ENCODE results near the gene RPS3A. TPM values are rescaled to one million over a fixed set of nuclear protein-coding genes. Genes with fewer than 3 reads are reported as not detected.

Gene RPS3A
- total and polyA plus RNA-seq, 2 of the 13 experiments (the other 11 are each of a cell fraction or from before 2014, with no cell fraction given): 3,332 to 3,626 TPM

- TF ChIP-seq E2F2 (CRISPR knock-in tag; IDR thresholded peaks at IDR 0.05; ENCODE audit: borderline replicate concordance): peak; percentile 56; the same call in 1 of the 2 replicates
- TF ChIP-seq ZNF10 (CRISPR knock-in tag; IDR thresholded peaks at IDR 0.05; ENCODE audit: borderline replicate concordance, low read depth): no peak
- TF ChIP-seq KLF12 (CRISPR knock-in tag; IDR thresholded peaks at IDR 0.05; ENCODE audit: borderline replicate concordance): peak; percentile 63; the same call in 1 of the 2 replicates
- 0 out of 2 replicates have a peak, but pooled peaks have one; percentile 11 for TF ChIP-seq NFYB (CRISPR knock-in tag; IDR thresholded peaks at IDR 0.05)
- peak; percentile 54; the same call in 1 of the 2 replicates for TF ChIP-seq ZNF432 (CRISPR knock-in tag; IDR thresholded peaks at IDR 0.05; ENCODE audit: borderline replicate concordance)
- TF ChIP-seq ZNF234 (CRISPR knock-in tag; conservative IDR thresholded peaks at IDR 0.05): no peak
- no peak for TF ChIP-seq HNRNPK (IDR thresholded peaks at IDR 0.05; ENCODE audit: low read depth, low read length, poor library complexity, severe bottlenecking)
- peak; percentile 99 for TF ChIP-seq CEBPB (IDR thresholded peaks at IDR 0.05; ENCODE audit: borderline replicate concordance, low read depth, low read length)
- 0 out of 2 replicates have a peak, but pooled peaks have one; percentile 17 for TF ChIP-seq DNMT3B (CRISPR knock-in tag; conservative IDR thresholded peaks at IDR 0.05)
- peak; percentile 69 for TF ChIP-seq HCFC1 (IDR thresholded peaks at IDR 0.05; ENCODE audit: low read depth, low read length)
- peak; percentile 98; the same call in 1 of the 2 replicates for TF ChIP-seq NRL (CRISPR knock-in tag; IDR thresholded peaks at IDR 0.05; ENCODE audit: borderline replicate concordance)
- TF ChIP-seq, protein P1, sequence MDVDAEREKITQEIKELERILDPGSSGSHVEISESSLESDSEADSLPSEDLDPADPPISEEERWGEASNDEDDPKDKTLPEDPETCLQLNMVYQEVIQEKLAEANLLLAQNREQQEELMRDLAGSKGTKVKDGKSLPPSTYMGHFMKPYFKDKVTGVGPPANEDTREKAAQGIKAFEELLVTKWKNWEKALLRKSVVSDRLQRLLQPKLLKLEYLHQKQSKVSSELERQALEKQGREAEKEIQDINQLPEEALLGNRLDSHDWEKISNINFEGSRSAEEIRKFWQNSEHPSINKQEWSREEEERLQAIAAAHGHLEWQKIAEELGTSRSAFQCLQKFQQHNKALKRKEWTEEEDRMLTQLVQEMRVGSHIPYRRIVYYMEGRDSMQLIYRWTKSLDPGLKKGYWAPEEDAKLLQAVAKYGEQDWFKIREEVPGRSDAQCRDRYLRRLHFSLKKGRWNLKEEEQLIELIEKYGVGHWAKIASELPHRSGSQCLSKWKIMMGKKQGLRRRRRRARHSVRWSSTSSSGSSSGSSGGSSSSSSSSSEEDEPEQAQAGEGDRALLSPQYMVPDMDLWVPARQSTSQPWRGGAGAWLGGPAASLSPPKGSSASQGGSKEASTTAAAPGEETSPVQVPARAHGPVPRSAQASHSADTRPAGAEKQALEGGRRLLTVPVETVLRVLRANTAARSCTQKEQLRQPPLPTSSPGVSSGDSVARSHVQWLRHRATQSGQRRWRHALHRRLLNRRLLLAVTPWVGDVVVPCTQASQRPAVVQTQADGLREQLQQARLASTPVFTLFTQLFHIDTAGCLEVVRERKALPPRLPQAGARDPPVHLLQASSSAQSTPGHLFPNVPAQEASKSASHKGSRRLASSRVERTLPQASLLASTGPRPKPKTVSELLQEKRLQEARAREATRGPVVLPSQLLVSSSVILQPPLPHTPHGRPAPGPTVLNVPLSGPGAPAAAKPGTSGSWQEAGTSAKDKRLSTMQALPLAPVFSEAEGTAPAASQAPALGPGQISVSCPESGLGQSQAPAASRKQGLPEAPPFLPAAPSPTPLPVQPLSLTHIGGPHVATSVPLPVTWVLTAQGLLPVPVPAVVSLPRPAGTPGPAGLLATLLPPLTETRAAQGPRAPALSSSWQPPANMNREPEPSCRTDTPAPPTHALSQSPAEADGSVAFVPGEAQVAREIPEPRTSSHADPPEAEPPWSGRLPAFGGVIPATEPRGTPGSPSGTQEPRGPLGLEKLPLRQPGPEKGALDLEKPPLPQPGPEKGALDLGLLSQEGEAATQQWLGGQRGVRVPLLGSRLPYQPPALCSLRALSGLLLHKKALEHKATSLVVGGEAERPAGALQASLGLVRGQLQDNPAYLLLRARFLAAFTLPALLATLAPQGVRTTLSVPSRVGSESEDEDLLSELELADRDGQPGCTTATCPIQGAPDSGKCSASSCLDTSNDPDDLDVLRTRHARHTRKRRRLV (CRISPR knock-in tag; IDR thresholded peaks at IDR 0.05): no peak; the same call in 1 of the 2 replicates
- TF ChIP-seq ZNF713 (CRISPR knock-in tag; IDR thresholded peaks at IDR 0.05): no peak
- TF ChIP-seq XBP1 (CRISPR knock-in tag; IDR thresholded peaks at IDR 0.05): peak; percentile 88; the same call in 1 of the 2 replicates
- TF ChIP-seq ZBTB7B (CRISPR knock-in tag; IDR thresholded peaks at IDR 0.05): no peak
- peak; percentile 68; the same call in 1 of the 2 replicates for TF ChIP-seq NR2F2 (IDR thresholded peaks at IDR 0.05; ENCODE audit: borderline replicate concordance, low read depth)
- TF ChIP-seq ELF3 (CRISPR knock-in tag; IDR thresholded peaks at IDR 0.05): peak; percentile 75
- peak; percentile 77 for TF ChIP-seq ZBTB2 (CRISPR knock-in tag; IDR thresholded peaks at IDR 0.05; ENCODE audit: low read depth)
Observed at GRCh38 chr4:151099229-151099975, at the start of gene RPS3A (continued).
